ENCODE data around the gene HID1. TPM values are rescaled to one million over a fixed set of nuclear protein-coding genes. Genes with fewer than 3 reads are reported as not detected.
A peak's percentile ranks its signal among the peaks of the same experiment; 100 is the strongest.
"Not testable (repeated sequence)": the region's sequence is repeated elsewhere in the genome, so short reads cannot be mapped to it uniquely, and the experiment has no call there.

Gene HID1
- total RNA-seq, 1 donor from 2014 or later = 11.2 TPM

DNA sequence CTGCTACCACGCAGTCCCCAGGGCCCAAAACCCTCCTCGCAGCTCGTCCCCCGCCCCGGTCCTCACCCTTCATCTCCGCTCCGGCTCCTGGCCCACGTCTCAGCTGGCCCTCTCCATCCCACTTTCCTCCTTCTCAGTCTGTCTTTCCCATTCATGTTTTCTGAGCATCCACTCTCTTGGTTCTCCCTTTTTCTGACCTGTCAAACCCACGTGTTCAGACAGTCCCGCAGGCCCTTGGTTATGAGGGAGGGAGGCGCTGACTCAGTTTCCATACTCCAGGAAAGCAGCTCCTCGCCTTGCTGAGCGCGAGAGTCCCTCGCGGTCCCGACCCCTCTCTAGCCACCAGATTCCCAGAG, 392 bp upstream of the HID1 start:
- DNase-seq = no peak
- ATAC-seq = no peak
- intact Hi-C loops (cut with micrococcal nuclease) = no loop called here

DNA sequence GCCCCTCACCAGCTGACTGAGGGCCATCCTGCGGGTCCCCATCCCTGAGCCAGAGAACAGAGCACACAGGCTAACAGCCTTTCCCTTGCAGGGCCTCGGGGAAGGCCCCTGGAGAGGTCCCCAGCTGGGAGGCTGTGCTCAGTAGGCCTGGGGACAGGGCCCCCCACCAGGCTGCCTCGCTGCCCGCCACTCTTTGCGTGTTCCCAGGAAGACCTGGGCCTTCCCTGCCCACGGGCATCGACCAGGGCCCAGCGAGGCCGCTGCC, 785 bp downstream of the HID1 start:
- ATAC-seq = peak; percentile 13
- intact Hi-C loops (cut with micrococcal nuclease) = no loop called here
- DNase-seq = no peak

DNA sequence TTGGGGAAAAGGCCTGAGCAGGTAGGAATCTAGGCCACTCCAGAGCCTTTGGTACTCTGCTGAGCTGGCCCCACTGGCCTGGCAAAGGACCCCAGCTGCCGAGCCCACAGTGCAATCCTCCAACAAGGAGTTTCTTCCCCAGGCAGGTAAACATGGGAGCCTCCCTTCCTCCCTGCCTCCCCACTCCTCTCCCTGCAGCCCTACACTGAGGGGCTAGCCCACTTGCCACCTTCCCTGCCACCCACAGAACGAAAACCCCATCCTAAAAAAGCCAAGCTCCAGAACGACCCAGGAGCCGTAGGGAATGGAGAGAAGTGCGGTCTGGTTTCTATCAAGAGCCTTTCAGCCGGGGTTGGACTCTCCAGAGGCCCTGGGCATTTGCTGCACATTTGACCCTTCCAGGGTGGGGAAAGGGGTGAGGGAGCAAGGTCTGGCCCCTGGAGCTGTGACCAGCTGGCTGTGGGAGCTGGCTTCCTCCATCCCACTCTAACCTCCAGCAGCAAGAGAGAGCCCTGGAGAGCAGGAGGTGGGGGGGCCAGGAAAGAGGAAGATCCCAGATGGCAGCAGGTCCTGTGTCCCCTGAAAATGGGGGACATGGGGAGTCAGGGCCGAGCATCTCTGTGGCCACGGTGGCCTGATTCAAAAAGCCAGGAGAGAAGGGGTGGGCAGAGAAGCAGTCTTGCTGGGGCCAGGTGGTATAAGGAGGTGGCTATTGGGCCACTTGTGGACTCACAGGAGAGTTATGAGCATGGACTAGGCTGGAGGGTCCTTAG, 1.3 kb downstream of the HID1 start:
- DNase-seq (no peak), ATAC-seq (no peak)
- intact Hi-C loops (cut with micrococcal nuclease) = no loop called here

DNA sequence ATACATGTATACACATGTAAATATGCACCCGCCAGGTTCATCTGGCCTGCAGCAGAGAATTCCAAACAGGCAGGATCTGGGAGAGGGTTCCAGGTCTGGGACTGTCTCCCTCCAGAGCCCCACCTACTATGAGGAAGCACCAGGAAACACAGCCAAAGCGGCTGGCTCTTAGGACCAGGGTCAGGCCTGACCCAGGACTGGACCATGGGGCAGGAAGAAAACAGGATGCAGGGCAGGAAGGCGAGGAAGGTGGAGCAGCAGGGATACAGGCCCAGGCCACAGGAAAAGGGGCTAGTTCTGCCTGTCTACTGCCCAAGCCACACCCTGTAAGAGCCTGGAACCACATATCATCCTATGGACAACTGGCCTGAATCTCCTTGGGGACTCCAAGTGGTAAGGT, 2.2 kb downstream of the HID1 start:
- peak; percentile 51 for DNase-seq
- intact Hi-C loops (cut with micrococcal nuclease) = no loop called here
- peak; percentile 58 for ATAC-seq

DNA sequence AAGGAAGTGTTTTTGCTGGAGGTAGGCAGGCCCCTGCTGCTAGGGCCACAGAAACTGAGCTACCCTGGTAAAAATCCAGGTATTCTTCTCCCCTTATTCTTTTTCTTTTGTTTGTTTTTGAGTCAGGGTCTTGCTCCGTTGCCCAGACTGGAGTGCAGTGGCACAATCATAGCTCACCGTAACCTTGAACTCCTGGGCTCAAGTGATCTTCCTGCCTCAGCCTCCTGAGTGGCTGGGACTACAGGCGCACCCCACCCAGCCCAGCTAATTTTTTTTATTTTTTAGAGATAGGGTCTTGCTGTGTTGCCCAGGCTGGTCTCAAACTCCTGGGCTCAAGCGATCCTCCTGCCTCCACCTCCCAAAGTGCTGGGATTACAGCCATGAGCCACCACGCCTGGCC, 3.1 kb downstream of the HID1 start:
- intact Hi-C loops (cut with micrococcal nuclease); DNase-seq; ATAC-seq: not testable (repeated sequence)

DNA sequence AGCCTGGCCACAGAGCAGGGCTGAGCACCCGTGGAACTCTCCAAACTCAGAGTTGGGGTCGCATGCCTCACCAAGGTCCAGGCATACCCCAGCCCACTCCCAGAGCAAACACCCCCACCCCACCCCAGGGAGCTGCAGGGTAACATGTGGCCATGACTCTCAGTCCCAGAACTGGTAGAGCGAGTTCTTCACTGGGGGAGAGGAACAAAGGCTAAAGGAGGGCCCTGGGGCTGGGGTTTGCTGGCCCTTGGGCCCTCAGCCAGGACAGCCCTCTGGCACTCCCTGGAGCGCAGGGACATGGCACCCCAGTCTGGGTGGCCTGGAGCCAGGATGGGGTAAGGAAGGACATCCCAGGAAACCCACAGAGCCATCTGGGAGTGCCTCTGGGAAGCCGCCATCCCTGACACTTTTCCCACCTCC, 4.2 kb downstream of the HID1 start:
- intact Hi-C loops (cut with micrococcal nuclease) = no loop called here
- DNase-seq (no peak), ATAC-seq (no peak)

DNA sequence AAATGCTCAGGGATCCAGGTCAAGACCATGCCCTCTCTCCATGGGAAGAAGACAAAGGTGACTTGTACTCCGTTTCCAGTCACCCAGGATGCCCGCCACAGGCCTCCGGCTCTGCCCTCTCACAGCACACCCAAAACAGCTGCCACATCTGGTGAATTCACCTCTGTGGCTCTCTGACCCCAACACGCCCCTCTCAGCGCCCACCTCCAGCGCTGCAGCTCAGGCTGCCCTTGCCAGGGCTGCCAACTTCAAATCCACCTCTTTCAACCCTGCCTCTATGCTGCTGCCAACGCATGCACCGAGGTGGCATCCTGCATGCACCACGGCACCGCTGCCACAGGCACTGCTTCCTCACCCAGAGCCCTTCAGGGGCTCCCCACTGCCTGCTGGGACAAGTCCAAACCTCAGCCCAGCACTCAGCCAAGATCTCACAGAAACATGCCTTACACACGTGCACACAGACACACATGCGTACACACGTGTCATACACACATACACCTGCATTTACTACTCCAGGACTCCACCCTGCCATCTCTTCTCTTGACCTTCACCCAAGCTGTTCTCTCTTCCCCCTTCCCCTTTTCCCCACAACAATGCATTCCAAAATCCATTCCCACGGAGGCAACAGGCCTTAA, 7.5 kb downstream of the HID1 start:
- intact Hi-C loops (cut with micrococcal nuclease) = no loop called here
- ATAC-seq (no peak), DNase-seq (no peak)

DNA sequence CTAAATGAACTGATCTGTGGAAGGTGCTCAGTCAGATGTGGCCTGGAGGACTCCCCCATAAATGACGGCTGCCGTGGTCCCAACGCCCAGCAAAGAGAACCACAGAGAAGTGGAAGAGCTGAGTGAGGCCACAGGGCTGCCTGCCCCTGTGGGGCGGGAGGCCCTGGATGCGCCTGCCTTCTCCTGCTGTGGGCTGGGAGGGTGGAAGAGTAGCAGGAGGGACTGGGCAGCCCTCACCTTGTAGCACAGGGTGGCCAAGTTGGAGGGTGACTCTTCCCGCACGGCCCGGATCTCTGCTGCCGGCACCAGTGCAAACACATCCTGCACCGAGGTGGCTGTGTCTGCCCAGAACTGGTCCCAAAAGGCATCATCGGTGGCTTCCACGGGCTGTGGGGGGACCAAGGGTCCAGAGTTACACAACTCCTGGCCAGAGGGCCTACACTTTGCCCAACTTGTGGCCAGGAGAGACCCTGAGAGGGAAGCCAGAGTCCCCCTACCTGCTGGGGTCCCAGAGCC, 8.3 kb downstream of the HID1 start:
- intact Hi-C loops (cut with micrococcal nuclease) = no loop called here
- ATAC-seq = no peak
- DNase-seq = no peak

DNA sequence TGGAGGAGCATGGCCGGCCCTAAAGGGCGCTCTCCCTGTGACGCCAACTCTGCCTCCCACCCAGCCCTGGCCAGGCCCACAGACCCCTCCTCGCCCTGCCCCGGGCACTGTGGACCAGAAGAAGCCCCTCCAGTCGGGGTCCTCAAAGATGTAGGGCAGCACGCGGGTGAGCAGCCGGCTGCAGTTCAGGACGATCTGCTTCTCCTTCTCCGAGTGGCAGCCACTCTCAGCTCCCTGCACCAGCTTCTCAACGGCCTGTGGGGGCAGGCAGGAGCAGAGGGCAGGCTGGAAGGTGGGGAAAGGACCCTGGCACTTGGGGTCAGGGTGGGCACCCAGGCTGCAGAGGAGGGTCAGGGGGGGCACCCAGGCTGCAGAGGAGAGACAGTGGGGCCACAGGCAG, 8.9 kb downstream of the HID1 start:
- DNase-seq (no peak), ATAC-seq (no peak)
- intact Hi-C loops (cut with micrococcal nuclease) = no loop called here

DNA sequence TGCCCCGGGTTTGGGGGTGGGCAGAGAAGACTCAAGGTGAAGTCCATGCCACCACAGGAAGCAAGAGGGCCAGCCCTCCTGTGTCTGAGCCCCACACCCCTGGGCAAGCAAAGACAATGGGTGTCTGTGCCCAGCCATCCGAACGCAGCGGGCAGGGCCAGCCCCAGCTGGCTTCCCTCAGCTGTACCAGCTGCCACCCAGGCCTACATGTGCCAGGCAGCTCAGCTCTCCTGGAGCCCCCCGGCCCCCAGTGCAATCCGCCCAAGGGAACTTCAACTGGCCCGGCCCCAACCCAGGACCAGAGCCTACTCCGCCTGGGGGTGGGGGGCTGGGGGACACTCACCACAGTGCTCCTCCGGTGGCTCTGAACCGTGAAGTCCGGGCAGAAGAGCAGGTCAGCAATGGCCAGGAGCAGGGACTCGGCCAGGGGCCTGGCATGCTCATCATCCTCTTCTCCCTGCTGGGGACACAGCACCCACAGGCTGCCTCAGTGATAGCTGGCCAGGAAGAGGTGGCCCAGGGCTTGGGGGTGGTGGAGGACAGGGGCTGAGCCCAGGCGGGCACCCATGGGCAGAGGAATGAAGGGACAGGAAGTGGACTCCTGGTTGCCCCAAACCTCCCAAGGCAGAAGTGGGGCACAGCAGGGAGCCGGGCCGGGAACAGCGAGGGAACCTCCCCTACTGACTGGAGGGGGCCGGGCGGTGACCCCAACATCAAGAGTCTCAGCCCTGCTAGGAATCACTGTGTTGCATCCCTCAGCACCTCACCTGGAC, 9.8 kb downstream of the HID1 start:
- DNase-seq (no peak), ATAC-seq (no peak)
- intact Hi-C loops (cut with micrococcal nuclease) = no loop called here

DNA sequence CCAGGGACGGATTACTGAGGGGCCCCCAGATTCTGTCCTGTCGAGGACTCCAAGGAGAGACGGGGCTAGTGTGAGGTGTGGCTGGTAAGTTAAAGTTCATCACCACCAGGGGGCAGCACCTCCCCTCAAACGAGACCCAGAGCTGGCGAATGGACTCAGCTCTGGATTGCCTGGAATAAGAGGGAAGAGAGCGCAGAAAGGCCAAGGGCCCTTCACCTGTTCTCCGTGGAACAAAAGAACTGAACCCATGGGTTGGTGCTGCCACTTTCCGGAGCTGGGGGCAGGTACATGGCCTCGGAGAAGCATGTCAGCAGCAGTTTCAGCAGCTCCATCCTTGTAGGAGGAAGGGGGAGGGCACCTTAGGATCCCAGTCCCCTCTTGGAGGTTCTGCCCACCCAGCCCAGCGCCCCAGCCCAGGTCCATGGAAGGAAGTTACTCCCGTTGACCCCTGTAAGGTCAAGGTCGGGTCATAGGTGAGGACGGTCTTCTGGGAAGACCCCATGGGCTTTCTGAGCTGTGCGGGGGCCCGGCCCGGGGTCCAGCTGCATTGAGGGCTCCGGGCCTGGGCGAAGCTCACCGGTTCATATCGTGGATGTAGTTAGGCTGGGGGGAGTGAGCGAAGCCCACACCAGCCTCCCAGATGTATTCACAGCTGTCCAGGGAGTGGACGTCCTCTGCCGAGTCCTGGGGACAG, 10.8 kb downstream of the HID1 start:
- DNase-seq (peak; percentile 87), ATAC-seq (peak; percentile 89)
- intact Hi-C loops (cut with micrococcal nuclease) = no loop called here

DNA sequence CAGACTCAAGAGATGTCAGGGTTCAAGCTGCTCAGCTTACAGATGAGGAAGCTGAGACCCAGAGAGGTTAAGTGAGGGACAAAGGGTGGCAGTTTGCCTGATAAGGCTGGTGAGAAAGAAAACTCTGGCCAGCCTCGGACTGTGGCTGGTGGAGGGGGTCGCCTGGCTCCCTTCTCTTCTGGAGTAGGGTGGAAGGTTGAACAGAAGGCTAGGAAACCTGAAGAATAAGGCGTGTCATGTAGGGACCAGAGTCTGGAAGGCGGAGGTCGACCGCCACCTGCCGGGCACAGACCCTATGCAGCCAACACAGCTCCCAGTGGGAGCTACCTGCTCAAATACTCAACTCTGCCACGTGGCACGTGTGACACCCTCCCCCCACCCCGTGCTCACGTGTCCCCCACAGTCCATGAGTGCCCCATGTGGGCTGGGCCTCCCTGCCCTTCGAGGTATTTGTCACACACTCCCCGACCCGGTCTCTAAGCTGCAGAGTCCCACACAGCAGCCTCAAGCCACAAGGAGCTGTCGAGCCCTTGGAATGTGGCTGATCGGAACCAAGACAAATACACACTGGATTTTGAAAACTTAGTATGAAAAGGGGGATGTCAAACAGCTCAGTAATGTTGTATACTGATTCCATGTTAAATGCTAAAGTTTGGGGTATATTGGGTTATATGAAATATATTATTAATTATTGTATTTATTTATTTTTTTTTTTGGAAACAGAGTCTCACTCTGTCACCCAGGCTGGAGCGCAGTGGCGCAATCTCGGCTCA, 11.8 kb downstream of the HID1 start:
- ATAC-seq = peak; percentile 45
- intact Hi-C loops (cut with micrococcal nuclease) = no loop called here
- DNase-seq = no peak

DNA sequence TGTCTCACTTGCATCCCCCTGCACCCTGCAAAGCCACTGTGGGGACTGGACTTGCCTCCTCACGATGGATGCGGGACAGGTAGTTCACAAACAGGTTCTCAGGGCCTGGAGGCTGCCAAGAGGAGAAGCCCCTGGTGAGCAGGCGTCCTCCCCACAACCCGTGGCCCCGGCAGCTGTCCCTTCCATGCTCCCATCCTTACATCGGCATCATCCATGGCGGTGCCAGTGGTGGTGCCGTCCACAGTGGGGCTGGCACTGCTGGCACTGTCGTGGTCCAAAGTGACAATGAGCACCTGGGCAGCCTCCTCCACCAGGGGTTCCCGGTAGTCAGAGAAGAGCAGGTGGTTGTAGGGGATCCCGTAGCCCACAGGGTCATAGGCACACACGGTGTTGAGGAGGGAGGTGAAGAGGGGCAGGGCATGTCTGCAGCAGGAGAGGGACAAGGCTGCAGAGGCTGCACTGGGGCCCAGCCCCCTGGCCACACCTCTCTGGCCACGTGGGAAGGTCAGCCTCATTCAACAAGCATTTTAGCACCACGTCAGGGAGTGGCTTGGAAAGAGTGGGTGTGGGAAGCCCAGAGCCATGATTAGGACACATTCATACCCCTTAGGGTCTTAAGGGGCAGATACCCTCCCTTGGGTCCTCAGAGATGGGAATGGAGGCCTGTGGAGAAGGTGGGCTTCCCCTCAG, 12.6 kb downstream of the HID1 start:
- ATAC-seq (no peak), DNase-seq (no peak)
- intact Hi-C loops (cut with micrococcal nuclease) = no loop called here

DNA sequence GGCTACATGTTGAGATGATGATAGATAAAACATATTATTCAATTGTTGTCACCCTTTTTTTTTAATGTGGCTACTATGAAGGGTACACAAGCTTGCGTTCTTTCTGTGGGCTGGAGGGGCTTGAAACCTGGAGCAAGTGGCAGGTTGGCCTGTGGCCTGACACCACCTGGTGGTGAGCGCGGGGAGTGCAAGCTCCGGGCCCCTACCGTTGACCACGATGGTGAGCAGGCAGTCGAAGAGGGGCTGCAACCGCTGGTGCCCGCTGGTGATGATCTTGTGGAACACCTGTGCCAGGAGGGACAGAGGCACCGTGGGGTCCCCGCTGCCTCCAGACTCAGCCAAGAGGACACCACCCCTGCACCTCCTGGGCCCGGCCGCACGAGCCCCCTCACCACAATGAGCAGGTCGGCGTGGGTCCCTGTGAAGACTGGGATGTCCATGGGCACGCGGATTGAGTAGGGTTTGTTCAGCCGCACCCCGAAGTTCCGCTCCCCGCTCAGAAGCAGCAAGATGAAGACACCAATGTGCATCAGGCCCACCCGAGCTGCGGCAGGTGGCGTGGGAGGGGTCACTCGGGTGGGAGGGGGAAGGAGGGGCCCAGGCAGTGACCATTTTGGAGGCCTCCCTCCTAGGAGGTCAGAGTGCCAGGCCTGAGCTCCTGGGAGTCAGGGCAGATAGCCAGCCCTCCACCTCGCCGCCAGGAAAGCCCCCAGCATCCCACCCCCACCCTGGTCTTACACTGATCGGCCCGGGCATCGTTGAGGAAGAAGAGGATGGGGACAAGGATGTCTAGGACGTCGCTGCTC, 14.4 kb downstream of the HID1 start:
- intact Hi-C loops (cut with micrococcal nuclease) = no loop called here
- ATAC-seq (peak; percentile 47), DNase-seq (peak; percentile 86)

DNA sequence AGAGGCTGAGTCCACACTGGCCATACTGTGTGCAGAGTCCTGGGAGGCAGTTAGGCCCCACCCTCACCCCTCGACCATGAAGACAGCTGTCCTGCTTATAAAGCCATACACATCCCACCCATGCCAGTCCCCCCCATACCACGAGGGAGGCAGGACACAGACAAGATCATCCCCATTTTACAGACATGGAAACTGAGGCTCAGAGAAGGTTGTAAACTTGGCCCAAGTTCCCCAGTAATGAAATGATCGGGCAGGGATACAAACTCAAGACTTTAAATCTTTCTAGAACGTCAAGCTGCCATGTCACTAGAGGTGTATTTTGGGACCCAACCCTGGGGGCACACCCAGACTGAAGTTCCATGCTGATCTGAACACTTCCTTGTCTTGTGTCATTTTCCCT, 16.5 kb downstream of the HID1 start:
- no peak for DNase-seq
- no peak for ATAC-seq
- intact Hi-C loops (cut with micrococcal nuclease) = no loop called here

DNA sequence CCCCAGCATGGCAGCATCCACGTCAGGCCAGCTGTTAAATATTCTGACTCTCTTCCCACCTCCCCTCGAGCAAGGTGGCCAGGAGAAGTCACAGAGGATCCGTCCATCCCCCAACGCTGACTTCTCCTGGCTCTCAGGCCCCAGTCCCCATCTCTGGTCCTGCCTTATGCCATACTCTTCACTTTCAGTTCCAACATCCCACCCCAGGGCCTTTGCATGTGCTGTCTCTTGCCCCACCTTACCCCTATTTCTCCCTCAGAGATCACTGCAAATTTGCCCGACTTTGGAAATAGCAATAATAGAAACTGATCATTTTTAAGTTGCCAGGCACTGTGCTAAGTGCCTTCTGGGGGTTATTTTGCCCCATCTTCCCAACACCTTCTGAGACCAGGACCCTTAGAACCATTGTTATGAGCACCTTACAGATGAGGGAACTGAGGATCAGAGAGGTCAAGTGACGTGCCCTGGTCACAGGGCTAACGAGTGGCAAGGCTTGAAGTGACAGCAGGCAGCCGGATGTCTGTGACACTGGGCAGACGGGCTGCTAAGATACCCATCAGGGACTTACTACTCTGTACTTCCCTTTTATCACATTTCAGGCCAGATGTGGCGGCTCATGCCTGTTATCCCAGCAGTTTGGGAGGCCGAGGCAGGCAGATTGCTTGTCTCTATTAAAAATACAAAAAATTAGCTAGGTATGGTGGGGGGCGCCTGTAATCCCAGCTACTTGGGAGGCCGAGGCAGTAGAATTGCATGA, 17.7 kb downstream of the HID1 start:
- intact Hi-C loops (cut with micrococcal nuclease) = no loop called here
- no peak for DNase-seq

DNA sequence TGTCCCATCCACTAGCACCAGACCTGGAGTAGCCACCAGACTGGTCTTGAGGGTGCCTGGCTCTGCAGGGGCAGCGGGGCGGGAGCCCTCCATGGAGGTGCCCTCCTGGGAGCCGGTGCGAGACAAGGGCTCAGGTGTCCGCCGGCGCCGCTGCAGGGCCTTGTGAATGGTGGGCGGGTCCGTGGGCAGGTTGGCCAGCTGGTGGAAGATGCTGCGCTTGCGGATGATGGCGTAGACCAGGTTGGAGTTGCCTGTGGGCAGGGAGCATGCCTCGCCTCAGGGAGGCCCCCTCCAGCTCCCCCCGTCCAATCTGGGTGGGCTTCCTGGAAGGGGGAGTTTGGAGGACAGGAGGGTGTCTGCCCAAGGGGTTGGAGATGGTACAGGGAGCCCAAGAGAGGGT, 18.4 kb downstream of the HID1 start:
- DNase-seq = no peak
- intact Hi-C loops (cut with micrococcal nuclease) = no loop called here
- no peak for ATAC-seq

More for the DNA sequence above, 17.7 kb downstream of the HID1 start:
- no peak for ATAC-seq
